Caco-2 (cell line): ENCODE measurements around the gene TRPV5. TPM values are rescaled to one million over a fixed set of nuclear protein-coding genes. Genes with fewer than 3 reads are reported as not detected.

Source experiments
- BruUV-seq: library from RNA; stranded (reverse); fragments of 400-500 nt; replicated peaks from 2 replicates; lab custom pipeline; 2021; lab: Mats Ljungman, UMichigan
- CTCF ChIA-PET: fragments of 300-600 bp; sonication (Branson Sonifier 250); formaldehyde crosslinking; loops from one replicate; lab custom pipeline; 2022; ENCODE audit warnings: antibody characterized with exemption; lab: Charles Lee
- POLR2A ChIA-PET: fragments of 300-600 bp; sonication (Branson Sonifier 250); formaldehyde crosslinking; loops from one replicate; lab custom pipeline; 2022; ENCODE audit warnings: antibody characterized with exemption; lab: Charles Lee
- DNase-seq, 2 experiments: peaks; one replicate each; pipeline versions ENCODE4 v3.0.0 to v3.0.0-alpha.2; 2020 to 2022
- H3K27me3 ChIP-seq: replicated peaks from 2 replicates; pipeline ENCODE4 v1.6.0; 2011; ENCODE audit warnings: low read length; ENCODE audit not compliant: control insufficient read depth, insufficient read depth
- H3K36me3 ChIP-seq: 2 replicates; pipeline ENCODE4 v1.5.1; 2011; ENCODE audit warnings: low read length; ENCODE audit not compliant: control insufficient read depth, insufficient read depth
- H3K4me1 ChIP-seq: fragments of 250-450 bp; sonication (Bioruptor Pico); 2 replicates; pipeline ENCODE4 v1.5.1; 2020; ENCODE audit warnings: mild to moderate bottlenecking
- H3K4me3 ChIP-seq: 2 replicates; pipeline ENCODE4 v1.5.1; 2011; ENCODE audit warnings: low read depth, mild to moderate bottlenecking, control low read depth, low read length
- H3K9me3 ChIP-seq: fragments of 250-450 bp; sonication (Bioruptor Pico); 2 replicates; pipeline ENCODE4 v1.5.1; 2020; ENCODE audit warnings: mild to moderate bottlenecking, moderate library complexity
- H3K27ac Mint-ChIP-seq: one replicate; pipeline ENCODE4 v1.8.0; 2022; ENCODE audit warnings: mixed read lengths; ENCODE audit not compliant: unreplicated experiment
- H3K27me3 Mint-ChIP-seq: one replicate; pipeline ENCODE4 v1.8.0; 2022; ENCODE audit warnings: mixed read lengths; ENCODE audit not compliant: insufficient read depth, unreplicated experiment
- H3K36me3 Mint-ChIP-seq: one replicate; pipeline ENCODE4 v1.8.0; 2022; ENCODE audit warnings: mild to moderate bottlenecking, mixed read lengths; ENCODE audit not compliant: insufficient read depth, unreplicated experiment
- H3K4me1 Mint-ChIP-seq: one replicate; pipeline ENCODE4 v1.8.0; 2022; ENCODE audit warnings: low read depth, mixed read lengths; ENCODE audit not compliant: unreplicated experiment
- H3K4me3 Mint-ChIP-seq: one replicate; pipeline ENCODE4 v1.8.0; 2022; ENCODE audit warnings: mild to moderate bottlenecking, moderate library complexity, mixed read lengths; ENCODE audit not compliant: unreplicated experiment
- H3K9me3 Mint-ChIP-seq: one replicate; pipeline ENCODE4 v1.8.0; 2022; ENCODE audit warnings: mixed read lengths; ENCODE audit not compliant: unreplicated experiment
- CTCF ChIP-seq, 2 experiments: fragments of 200-600 bp in 1 of 2; IDR thresholded peaks; 1 replicate in 1 of 2; 2 replicates in 1 of 2; pipeline versions ENCODE4 v1.5.1 to v1.8.0; 2011 to 2022; ENCODE audit warnings: antibody characterized with exemption in 1 of 2, control low read depth in 1 of 2, inconsistent platforms in 1 of 2, low read depth in 1 of 2, low read length in 1 of 2, mild to moderate bottlenecking in 1 of 2, moderate library complexity in 1 of 2; ENCODE audit not compliant: insufficient read depth in 1 of 2, severe bottlenecking in 1 of 2, unreplicated experiment in 1 of 2
- intact Hi-C: fragments of 100-400 bp; cut with micrococcal nuclease; formaldehyde crosslinking; loops from one replicate; pipeline ENCODE4 v1.10.0; 2022; ENCODE audit not compliant: unreplicated experiment
- total RNA-seq: library from RNA; stranded (reverse); gene quantifications from 2 replicates; pipeline ENCODE4 v1.2.3, GENCODE V29; 2022

The TRPV5 gene
- total RNA-seq, 1 experiment from 2014 or later, result not detected

- peaks cover 6% of the 10 kb centered on the region for H3K27me3 Mint-ChIP-seq
- no peaks in the 10 kb centered on the region for H3K9me3 ChIP-seq
- DNase-seq, result no peak
- no peaks in the 10 kb centered on the region for H3K36me3 Mint-ChIP-seq
- ChIA-PET POLR2A (no interaction called here), CTCF (no interaction called here)
- intact Hi-C loops, result no loop called here
- no TSS peak for BruUV-seq
- H3K36me3 ChIP-seq, result no peaks in the 10 kb centered on the region
- peaks cover 14% of the 10 kb centered on the region for H3K4me1 Mint-ChIP-seq
- H3K9me3 Mint-ChIP-seq, result peaks cover 17% of the 10 kb centered on the region
- no peak for TF ChIP-seq CTCF (IDR thresholded peaks at IDR 0.05; ENCODE audit: insufficient read depth in 1 of 2, low read depth in 1 of 2, low read length in 1 of 2, severe bottlenecking in 1 of 2, unreplicated experiment in 1 of 2)
- H3K4me1 ChIP-seq, result peaks cover 3% of the 10 kb centered on the region
- H3K4me3 ChIP-seq, result no peak overlapping the region
- H3K27ac Mint-ChIP-seq, result no peak overlapping the region
- H3K4me3 Mint-ChIP-seq, result no peak overlapping the region
- H3K27me3 ChIP-seq, result no peaks in the 10 kb centered on the region
Observed at GRCh38 chr7:142963993-142964392, 30.4 kb upstream of the TRPV5 start.

GRCh38 chr7:142962991-142963390, 29.4 kb upstream of the TRPV5 start:
- no peaks in the 10 kb centered on the region for H3K9me3 ChIP-seq
- H3K36me3 Mint-ChIP-seq, result no peaks in the 10 kb centered on the region
- no TSS peak for BruUV-seq
- intact Hi-C loops, result no loop called here
- H3K4me3 ChIP-seq, result no peak overlapping the region
- no peaks in the 10 kb centered on the region for H3K27me3 ChIP-seq
- peaks cover 13% of the 10 kb centered on the region for H3K4me1 ChIP-seq
- peaks cover 6% of the 10 kb centered on the region for H3K27me3 Mint-ChIP-seq
- no peak overlapping the region for H3K4me3 Mint-ChIP-seq
- H3K27ac Mint-ChIP-seq, result no peak overlapping the region
- ChIA-PET POLR2A (no interaction called here), CTCF (no interaction called here)
- H3K36me3 ChIP-seq, result no peaks in the 10 kb centered on the region
- no peak for TF ChIP-seq CTCF (IDR thresholded peaks at IDR 0.05; ENCODE audit: insufficient read depth in 1 of 2, low read depth in 1 of 2, low read length in 1 of 2, severe bottlenecking in 1 of 2, unreplicated experiment in 1 of 2)
- peaks cover 20% of the 10 kb centered on the region for H3K9me3 Mint-ChIP-seq
- H3K4me1 Mint-ChIP-seq, result peaks cover 20% of the 10 kb centered on the region
- DNase-seq, result no peak

GRCh38 chr7:142961973-142962926, 28.7 kb upstream of the TRPV5 start, which contains the start of gene KEL:
TSS of gene KEL (minus strand) at chr7:142962363. CDS start at chr7:142962206, 157 bp downstream.
- no peak for TF ChIP-seq CTCF (IDR thresholded peaks at IDR 0.05; ENCODE audit: insufficient read depth in 1 of 2, low read depth in 1 of 2, low read length in 1 of 2, severe bottlenecking in 1 of 2, unreplicated experiment in 1 of 2)
- Histone ChIP-seq H3K36me3 (no peaks in the 10 kb centered on the region), H3K27me3 (no peaks in the 10 kb centered on the region), H3K9me3 (no peaks in the 10 kb centered on the region), H3K4me3 (no peak within 1 kb of the TSS), H3K4me1 (peaks cover 20% of the 10 kb centered on the region)
- Mint-ChIP-seq H3K27ac (no peak within 1 kb of the TSS), H3K4me3 (no peak within 1 kb of the TSS), H3K27me3 (peaks cover 6% of the 10 kb centered on the region), H3K36me3 (no peaks in the 10 kb centered on the region), H3K4me1 (peaks cover 27% of the 10 kb centered on the region), H3K9me3 (peaks cover 20% of the 10 kb centered on the region)
- intact Hi-C loops, result loop anchor here (1.0 kb wide), 1 partner anchor 108 kb away; no protein-coding TSS in a partner anchor
- ChIA-PET POLR2A (no interaction called here), CTCF (no interaction called here)
- BruUV-seq, result no TSS peak
- no peak for DNase-seq
